AG10803 (cell line): ENCODE results near the gene PDZD2.

Experiments
- DNase-seq: peaks from one replicate; pipeline ENCODE4 v3.0.0; 2010; ENCODE audit warnings: low read depth
- H3K4me3 ChIP-seq: 2 replicates; pipeline ENCODE4 v1.5.1; 2011; ENCODE audit warnings: mild to moderate bottlenecking, low read length, control low read depth
- CTCF ChIP-seq: conservative IDR thresholded peaks from 2 replicates; pipeline ENCODE4 v1.5.1; 2011; ENCODE audit warnings: mild to moderate bottlenecking, low read length, control low read depth, inconsistent platforms

PDZD2 gene

DNA sequence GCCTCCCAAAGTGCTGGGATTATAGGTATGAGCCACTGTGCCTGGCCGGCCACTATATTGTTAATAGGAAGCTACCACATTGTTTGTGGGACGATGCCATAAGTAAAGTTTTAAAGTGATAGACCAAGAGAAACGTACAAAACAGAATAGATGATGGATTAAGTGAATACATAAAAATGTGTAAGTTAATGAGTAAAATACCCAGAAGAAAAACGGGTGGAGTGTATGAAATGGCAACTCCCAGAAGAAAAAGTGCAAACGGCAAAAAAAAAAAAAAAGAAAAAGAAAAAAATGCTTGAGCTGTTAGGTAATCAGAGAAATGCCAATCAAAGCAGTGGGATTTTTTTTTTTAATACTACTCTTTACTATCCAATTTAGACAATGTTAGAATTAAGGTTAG is 246.0 kb downstream of the PDZD2 start:
- DNase-seq, result no peak
- no peak overlapping the region for H3K4me3 ChIP-seq
- TF ChIP-seq CTCF, result no peak

DNA sequence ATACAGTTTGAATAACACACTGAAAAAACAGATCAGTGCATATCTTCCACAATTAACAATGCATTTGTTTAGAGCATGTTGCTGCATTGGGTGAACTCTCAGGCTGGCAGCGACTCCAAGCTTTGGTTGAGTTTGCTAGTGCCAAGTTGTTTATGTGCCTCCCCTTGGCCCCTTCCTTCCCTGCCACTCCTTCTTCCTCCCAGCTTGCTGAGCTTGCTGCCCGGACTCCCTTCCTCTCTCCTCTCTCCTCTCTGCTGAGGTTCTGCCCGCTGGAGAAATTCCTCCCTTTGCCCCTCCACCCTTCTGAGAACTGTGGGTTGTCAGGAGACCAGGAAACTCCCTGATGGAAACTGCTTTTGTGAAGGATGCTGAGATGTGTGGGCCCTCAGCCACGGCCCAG is 247.3 kb downstream of the PDZD2 start:
- TF ChIP-seq CTCF, result no peak
- DNase-seq, result no peak
- H3K4me3 ChIP-seq, result no peak overlapping the region

GRCh38 chr5:31887556-31887955 is 248.6 kb downstream of the PDZD2 start:
- no peak overlapping the region for H3K4me3 ChIP-seq
- no peak for DNase-seq
- no peak for TF ChIP-seq CTCF

GRCh38 chr5:31888564-31888963 is 249.6 kb downstream of the PDZD2 start:
- DNase-seq, result no peak
- no peak for TF ChIP-seq CTCF
- no peak overlapping the region for H3K4me3 ChIP-seq

DNA sequence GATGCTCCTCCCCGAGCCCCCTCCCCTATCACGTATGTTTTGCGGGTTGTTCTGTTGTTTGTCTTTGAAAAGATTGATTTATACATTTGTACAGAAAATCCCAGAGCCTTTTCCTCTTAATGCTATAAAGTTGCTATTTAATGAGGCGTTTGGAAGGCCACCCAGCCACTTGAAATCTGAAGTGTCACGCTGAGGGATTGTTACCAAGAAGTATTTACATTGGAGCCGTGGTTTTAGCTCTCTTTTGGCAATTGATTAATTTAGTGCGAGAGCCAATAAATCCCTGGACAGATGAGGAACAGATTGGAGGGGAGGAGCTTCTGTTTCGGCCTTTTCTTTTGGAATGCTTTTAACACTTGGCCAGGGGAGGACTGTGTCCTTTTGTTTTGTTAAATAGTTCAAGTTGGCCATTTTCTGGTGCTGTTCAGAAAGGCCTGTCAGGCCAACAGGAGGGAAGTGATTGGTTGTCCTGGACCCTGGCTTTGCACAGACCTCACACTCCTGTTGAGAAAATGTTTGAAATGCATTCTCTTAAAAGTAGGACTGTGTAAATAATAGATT is 250.2 kb downstream of the PDZD2 start:
- TF ChIP-seq CTCF, result no peak
- DNase-seq, result no peak
- no peak overlapping the region for H3K4me3 ChIP-seq

- no peak overlapping the region for H3K4me3 ChIP-seq
- no peak for DNase-seq
- no peak for TF ChIP-seq CTCF
Measured at GRCh38 chr5:31890046-31890445, 251.1 kb downstream of the PDZD2 start.

GRCh38 chr5:31894141-31894540 is 255.2 kb downstream of the PDZD2 start:
- no peak overlapping the region for H3K4me3 ChIP-seq
- TF ChIP-seq CTCF, result no peak
- no peak for DNase-seq
